ENCODE measurements around the gene GRIK2. TPM values are rescaled to one million over a fixed set of nuclear protein-coding genes. Genes with fewer than 3 reads are reported as not detected.

GRIK2 gene
- total RNA-seq, 1 donor from 2014 or later = not detected

DNA sequence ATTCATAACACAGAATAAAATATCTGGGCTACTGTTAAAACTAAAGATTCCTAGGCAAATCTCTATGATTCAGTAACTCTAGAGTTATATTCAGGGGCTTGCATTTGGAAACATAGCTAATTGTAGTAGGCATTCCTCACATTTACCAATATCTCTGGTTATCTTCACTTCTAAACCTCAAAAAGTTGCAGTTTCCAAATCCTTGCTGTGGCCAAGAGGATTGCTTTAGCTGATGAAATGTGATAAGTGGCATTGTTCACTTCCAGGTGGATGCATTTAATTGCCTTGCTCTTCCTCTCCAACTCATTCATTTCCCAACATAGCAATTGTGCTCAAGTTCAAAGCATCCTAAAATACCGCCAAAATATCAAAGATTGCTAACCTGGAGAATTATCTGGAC lies 246.6 kb downstream of the GRIK2 start:
- Mint-ChIP-seq H3K27me3 (ENCODE audit: low read depth) (no peaks in the 10 kb centered on the region), H3K36me3 (ENCODE audit: low read depth) (no peaks in the 10 kb centered on the region), H3K27ac (no peak overlapping the region), H3K9me3 (no peaks in the 10 kb centered on the region), H3K4me3 (ENCODE audit: low read depth) (no peak overlapping the region), H3K4me1 (ENCODE audit: low read depth) (no peaks in the 10 kb centered on the region)
- intact Hi-C loops (cut with micrococcal nuclease) = no loop called here
- no peak for DNase-seq (ENCODE audit: low spot score)

DNA sequence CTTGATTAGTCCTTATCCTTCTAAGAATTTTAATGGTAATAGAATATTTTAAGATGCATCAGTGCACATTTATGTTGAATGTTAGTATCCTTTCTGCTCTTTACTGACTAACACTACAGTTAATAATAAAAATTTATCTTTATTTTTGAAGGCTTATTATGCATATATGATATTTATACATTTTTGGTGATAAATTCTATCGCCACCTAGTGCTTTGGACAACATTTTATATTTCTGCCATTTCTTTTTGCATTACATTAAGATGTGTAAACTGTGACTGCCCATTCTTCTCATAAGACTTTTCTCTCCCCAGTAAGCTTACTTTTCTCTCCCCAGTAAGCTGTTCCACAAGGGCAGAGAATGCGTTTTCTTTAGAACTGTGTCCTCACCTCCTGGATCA lies 252.3 kb downstream of the GRIK2 start:
- H3K9me3 Mint-ChIP-seq = no peaks in the 10 kb centered on the region
- H3K4me1 Mint-ChIP-seq (ENCODE audit: low read depth) = no peaks in the 10 kb centered on the region
- no peaks in the 10 kb centered on the region for H3K36me3 Mint-ChIP-seq (ENCODE audit: low read depth)
- no peak overlapping the region for H3K27ac Mint-ChIP-seq
- DNase-seq (ENCODE audit: low spot score) = no peak
- no peak overlapping the region for H3K4me3 Mint-ChIP-seq (ENCODE audit: low read depth)
- intact Hi-C loops (cut with micrococcal nuclease) = no loop called here
- H3K27me3 Mint-ChIP-seq (ENCODE audit: low read depth) = no peaks in the 10 kb centered on the region

DNA sequence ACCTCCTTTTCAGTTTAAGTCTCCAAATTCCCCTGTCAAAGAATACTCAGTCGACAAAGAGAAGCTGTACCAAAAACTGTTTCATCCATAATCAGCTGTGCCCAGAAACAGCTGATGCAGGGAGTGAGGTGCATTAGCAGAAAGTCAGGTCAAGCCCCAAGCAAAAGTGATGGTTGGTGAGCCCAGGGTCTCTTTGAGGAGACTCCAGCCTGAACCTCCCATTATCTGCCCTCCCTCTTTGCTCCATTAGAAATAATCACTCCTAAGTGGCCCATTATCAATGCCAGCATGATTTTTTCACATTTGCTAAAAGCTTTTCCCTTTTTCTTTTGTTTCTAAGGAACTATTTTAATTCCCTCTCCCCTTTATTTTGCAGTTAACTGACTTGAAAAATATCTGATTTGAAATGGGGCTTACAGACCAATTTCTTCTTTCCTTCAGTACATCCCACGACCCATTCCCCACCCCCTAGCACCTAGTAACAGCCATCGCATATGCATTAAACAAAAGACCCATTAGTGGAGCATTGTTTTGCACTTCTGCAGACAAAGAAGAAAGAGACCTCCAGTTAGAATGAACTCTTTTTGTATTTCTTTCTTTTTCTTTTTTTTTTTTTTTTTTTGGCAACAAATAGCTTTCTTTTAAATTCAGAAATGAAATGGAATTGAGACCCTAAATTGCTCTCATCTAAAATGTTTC lies 257.0 kb downstream of the GRIK2 start:
- Mint-ChIP-seq H3K9me3 (no peaks in the 10 kb centered on the region), H3K27me3 (ENCODE audit: low read depth) (no peaks in the 10 kb centered on the region), H3K4me3 (ENCODE audit: low read depth) (no peak overlapping the region), H3K36me3 (ENCODE audit: low read depth) (no peaks in the 10 kb centered on the region), H3K27ac (no peak overlapping the region), H3K4me1 (ENCODE audit: low read depth) (no peaks in the 10 kb centered on the region)
- intact Hi-C loops (cut with micrococcal nuclease) = no loop called here
- no peak for DNase-seq (ENCODE audit: low spot score)

DNA sequence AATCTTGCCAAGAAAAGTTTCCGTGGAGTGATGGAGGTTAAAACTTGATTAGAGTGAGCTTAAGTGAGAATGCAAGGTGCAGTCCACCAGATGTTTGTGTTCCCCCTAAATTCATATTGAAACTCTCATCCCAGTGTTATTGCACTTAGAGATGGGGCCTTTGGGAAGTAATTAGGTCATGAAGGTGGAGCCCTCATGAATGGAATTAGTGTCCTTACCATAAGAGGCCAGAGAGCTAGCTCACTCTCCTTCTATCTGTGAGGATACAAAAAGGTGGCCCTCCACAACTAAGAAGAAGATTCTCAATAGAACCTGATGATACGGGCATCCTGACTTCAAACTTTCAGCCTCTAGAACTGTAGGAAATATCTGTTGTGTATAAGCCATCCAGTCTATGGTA lies 258.6 kb downstream of the GRIK2 start:
- DNase-seq (ENCODE audit: low spot score) = no peak
- intact Hi-C loops (cut with micrococcal nuclease) = no loop called here
- H3K9me3 Mint-ChIP-seq = no peaks in the 10 kb centered on the region
- no peak overlapping the region for H3K27ac Mint-ChIP-seq
- H3K27me3 Mint-ChIP-seq (ENCODE audit: low read depth) = no peaks in the 10 kb centered on the region
- no peaks in the 10 kb centered on the region for H3K4me1 Mint-ChIP-seq (ENCODE audit: low read depth)
- H3K36me3 Mint-ChIP-seq (ENCODE audit: low read depth) = no peaks in the 10 kb centered on the region
- H3K4me3 Mint-ChIP-seq (ENCODE audit: low read depth) = no peak overlapping the region

DNA sequence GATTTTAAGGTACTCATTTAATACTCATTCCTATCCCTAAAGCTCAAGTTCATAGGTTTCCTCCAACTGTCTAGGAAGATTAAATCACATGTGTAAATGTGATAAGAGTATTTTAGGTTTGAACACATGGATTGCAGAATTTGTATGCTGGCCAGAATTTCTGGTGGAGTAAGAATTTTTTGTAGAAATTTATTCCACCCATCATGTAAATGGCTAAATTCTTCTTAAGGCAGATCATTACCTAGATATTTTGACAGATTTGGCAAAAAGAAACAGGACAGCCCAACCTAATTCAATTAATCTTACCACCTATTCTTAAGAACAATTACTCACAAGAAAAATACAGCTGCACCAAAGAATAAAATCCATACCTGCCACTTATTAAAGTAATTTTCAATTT lies 261.6 kb downstream of the GRIK2 start:
- no peak for DNase-seq (ENCODE audit: low spot score)
- Mint-ChIP-seq H3K9me3 (peaks cover 9% of the 10 kb centered on the region), H3K27ac (no peak overlapping the region), H3K27me3 (ENCODE audit: low read depth) (no peaks in the 10 kb centered on the region), H3K36me3 (ENCODE audit: low read depth) (no peaks in the 10 kb centered on the region), H3K4me1 (ENCODE audit: low read depth) (no peaks in the 10 kb centered on the region), H3K4me3 (ENCODE audit: low read depth) (no peak overlapping the region)
- intact Hi-C loops (cut with micrococcal nuclease) = no loop called here

DNA sequence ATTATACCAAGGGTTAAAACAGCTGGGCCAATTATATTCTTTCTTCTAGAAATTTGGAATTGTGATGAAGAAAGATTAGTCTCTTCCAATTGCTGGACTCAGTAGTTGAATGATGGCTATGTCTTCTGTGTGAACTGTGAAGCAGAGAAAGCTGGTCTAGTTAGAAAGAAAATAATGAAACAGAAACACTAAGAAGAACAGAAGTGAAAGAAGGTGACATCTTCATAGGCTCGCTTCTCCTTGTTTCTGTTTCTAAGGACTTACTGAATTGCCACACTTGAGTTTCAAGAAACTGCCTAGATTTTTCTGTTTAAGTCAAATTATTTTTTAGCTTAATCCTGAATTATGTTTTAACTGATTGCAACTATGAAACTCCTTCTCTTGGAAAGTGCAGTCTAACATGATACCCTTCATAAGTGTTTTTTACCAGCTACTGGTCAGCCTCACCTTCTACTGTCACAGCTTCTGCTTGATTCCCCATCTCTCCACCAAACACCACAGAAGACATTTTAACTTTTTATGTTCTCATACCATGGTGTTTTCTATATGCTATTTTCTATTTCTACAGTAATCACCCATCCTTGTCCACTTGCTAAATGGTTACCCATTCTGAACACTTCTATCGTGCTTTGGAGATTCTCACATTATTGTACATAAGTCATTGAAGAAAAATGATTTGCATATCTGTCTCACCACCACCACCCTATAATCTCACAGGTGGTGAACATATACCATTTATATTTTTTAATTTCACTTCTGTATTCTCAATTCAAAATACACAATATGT lies 268.8 kb downstream of the GRIK2 start:
- Mint-ChIP-seq H3K36me3 (ENCODE audit: low read depth) (no peaks in the 10 kb centered on the region), H3K9me3 (peaks cover 11% of the 10 kb centered on the region)
- intact Hi-C loops (cut with micrococcal nuclease) = no loop called here

DNA sequence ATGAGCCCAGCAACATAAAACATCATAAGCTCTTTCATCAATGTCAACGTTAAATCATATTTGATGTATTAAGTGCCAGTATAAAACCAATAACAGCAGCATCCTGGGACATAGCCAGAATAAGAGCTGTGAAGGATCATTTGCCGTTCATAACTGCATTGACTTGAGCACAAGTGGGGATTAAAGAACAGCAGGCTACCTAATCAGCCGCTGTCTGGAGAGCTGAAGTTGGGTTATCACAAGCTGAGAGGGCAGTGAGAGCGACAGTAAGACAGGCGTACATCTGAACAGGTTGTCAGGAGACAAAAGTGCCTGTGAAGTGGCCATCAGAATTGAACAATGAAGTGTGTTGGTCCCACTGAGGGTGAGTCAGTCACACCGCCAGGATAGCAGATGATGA lies 269.6 kb downstream of the GRIK2 start:
- Mint-ChIP-seq H3K27me3 (ENCODE audit: low read depth) (no peaks in the 10 kb centered on the region), H3K4me3 (ENCODE audit: low read depth) (no peak overlapping the region), H3K9me3 (peaks cover 11% of the 10 kb centered on the region), H3K27ac (no peak overlapping the region), H3K4me1 (ENCODE audit: low read depth) (no peaks in the 10 kb centered on the region), H3K36me3 (ENCODE audit: low read depth) (no peaks in the 10 kb centered on the region)
- no peak for DNase-seq (ENCODE audit: low spot score)
- intact Hi-C loops (cut with micrococcal nuclease) = no loop called here

More for the DNA sequence above, 268.8 kb downstream of the GRIK2 start:
- Mint-ChIP-seq H3K4me3 (ENCODE audit: low read depth) (no peak overlapping the region), H3K4me1 (ENCODE audit: low read depth) (no peaks in the 10 kb centered on the region), H3K27ac (no peak overlapping the region), H3K27me3 (ENCODE audit: low read depth) (no peaks in the 10 kb centered on the region)
- no peak for DNase-seq (ENCODE audit: low spot score)

DNA sequence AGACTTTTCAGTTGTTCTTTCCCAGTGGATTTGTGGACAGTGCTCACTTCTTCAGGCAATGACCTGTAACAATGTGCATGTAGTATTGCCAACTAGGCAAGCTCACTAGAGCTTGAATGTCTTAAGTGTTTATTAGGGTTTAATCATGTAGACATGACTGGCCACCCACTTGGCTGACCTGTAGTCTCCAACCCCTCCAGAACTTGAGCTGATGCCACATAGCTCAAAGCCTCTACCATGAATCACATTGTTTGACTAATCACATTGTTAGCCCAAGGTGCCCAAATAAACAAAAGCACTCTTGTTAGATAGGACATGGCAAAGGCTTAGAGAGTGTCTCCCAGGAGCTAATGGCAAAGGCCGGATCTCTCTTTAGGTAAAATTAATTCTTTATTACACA lies 272.7 kb downstream of the GRIK2 start:
- H3K36me3 Mint-ChIP-seq (ENCODE audit: low read depth) = no peaks in the 10 kb centered on the region
- no peak for DNase-seq (ENCODE audit: low spot score)
- no peaks in the 10 kb centered on the region for H3K9me3 Mint-ChIP-seq
- intact Hi-C loops (cut with micrococcal nuclease) = no loop called here
- H3K27me3 Mint-ChIP-seq (ENCODE audit: low read depth) = no peaks in the 10 kb centered on the region
- H3K27ac Mint-ChIP-seq = no peak overlapping the region
- no peaks in the 10 kb centered on the region for H3K4me1 Mint-ChIP-seq (ENCODE audit: low read depth)
- no peak overlapping the region for H3K4me3 Mint-ChIP-seq (ENCODE audit: low read depth)

DNA sequence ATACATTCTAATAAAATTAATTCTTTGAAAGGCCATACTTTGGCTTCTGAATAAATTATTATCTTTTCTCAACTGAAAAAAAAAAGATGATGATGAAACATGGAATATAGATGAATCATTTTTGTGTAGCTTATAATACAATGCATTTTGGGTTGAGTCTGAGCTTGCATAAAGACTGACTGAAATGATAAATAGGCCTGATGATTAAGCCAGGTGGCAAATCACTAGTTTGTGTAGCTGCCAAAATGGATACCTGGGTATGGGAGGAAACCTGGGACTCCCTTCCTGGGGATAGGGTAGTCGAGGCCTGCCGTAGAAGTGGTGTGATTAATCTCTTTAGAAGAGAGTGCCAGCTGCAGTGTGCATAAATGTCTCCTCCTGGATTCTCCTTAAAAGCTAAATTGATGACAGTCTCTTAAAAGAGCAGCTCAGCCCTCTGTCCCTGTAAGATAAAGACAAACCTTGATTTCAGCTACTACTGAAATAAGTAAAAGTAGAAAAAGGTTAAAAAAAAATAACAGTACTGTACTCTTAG lies 275.1 kb downstream of the GRIK2 start:
- no peaks in the 10 kb centered on the region for H3K27me3 Mint-ChIP-seq (ENCODE audit: low read depth)
- H3K9me3 Mint-ChIP-seq = no peaks in the 10 kb centered on the region
- H3K4me3 Mint-ChIP-seq (ENCODE audit: low read depth) = no peak overlapping the region
- intact Hi-C loops (cut with micrococcal nuclease) = no loop called here
- DNase-seq (ENCODE audit: low spot score) = no peak
- H3K36me3 Mint-ChIP-seq (ENCODE audit: low read depth) = no peaks in the 10 kb centered on the region
- H3K27ac Mint-ChIP-seq = no peak overlapping the region
- H3K4me1 Mint-ChIP-seq (ENCODE audit: low read depth) = no peaks in the 10 kb centered on the region

DNA sequence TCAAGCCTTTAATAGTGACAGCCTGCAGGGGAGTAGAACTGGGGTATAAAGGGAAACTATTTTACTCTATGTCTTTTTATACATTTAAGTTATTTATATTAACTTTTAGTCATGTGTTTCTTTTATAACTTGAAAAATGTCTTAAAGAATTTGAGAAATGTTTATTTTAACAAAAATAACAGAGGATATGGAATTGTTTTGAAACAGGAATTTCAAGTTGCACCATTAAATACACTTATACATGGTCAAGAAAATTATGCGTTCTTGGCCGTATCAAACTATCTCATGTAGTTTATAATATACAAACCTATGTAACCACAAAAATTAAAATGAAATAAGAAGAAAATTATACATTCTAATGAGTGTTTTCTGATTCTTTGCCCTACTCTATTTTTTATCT lies 282.7 kb downstream of the GRIK2 start:
- no peak overlapping the region for H3K27ac Mint-ChIP-seq
- no peaks in the 10 kb centered on the region for H3K27me3 Mint-ChIP-seq (ENCODE audit: low read depth)
- intact Hi-C loops (cut with micrococcal nuclease) = no loop called here
- no peak for DNase-seq (ENCODE audit: low spot score)
- H3K4me1 Mint-ChIP-seq (ENCODE audit: low read depth) = no peaks in the 10 kb centered on the region
- no peaks in the 10 kb centered on the region for H3K9me3 Mint-ChIP-seq
- H3K36me3 Mint-ChIP-seq (ENCODE audit: low read depth) = no peaks in the 10 kb centered on the region
- no peak overlapping the region for H3K4me3 Mint-ChIP-seq (ENCODE audit: low read depth)

DNA sequence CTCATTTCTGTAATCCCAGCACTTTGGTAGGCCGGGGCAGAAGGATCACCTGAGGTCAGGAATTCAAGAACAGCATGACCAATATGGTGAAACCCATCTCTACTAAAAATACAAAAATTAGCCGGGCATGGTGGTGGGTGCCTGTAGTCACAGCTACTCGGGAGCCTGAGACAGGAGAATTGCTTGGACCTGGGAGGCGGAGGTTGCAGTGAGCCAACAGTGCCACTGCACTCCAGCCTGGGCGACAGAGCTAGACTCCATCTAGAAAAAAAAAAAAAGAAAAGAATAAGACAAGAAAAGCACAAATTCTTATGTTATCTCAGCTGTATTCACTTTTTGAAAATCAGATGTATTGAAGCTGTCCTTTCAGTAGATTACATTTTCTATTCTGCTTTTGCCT lies 289.4 kb downstream of the GRIK2 start:
- no peak overlapping the region for H3K4me3 Mint-ChIP-seq (ENCODE audit: low read depth)
- no peaks in the 10 kb centered on the region for H3K9me3 Mint-ChIP-seq
- H3K36me3 Mint-ChIP-seq (ENCODE audit: low read depth) = no peaks in the 10 kb centered on the region
- no peak for DNase-seq (ENCODE audit: low spot score)
- intact Hi-C loops (cut with micrococcal nuclease) = no loop called here
- no peak overlapping the region for H3K27ac Mint-ChIP-seq
- no peaks in the 10 kb centered on the region for H3K27me3 Mint-ChIP-seq (ENCODE audit: low read depth)
- H3K4me1 Mint-ChIP-seq (ENCODE audit: low read depth) = no peaks in the 10 kb centered on the region

DNA sequence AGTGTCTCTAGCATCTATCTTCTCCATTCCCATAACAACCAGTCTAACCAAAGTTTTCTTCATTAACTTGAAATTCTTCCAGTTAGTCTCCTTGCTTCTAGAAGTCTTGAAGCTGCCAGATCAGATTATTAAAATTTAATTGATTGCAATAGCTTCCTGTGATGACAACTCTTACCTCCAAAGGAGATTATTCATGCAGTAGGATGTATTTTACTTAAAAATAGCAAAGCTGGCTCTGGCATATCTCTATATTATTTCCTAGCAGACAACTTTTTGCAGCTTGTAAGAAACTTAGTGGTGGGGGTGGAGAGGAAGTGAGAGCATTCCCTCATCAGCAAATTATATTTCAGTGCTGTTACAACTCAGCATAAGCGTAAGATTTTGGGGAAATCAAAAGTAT lies 290.4 kb downstream of the GRIK2 start:
- no peak overlapping the region for H3K27ac Mint-ChIP-seq
- H3K27me3 Mint-ChIP-seq (ENCODE audit: low read depth) = no peaks in the 10 kb centered on the region
- no peak for DNase-seq (ENCODE audit: low spot score)
- no peak overlapping the region for H3K4me3 Mint-ChIP-seq (ENCODE audit: low read depth)
- intact Hi-C loops (cut with micrococcal nuclease) = no loop called here
- no peaks in the 10 kb centered on the region for H3K36me3 Mint-ChIP-seq (ENCODE audit: low read depth)
- no peaks in the 10 kb centered on the region for H3K9me3 Mint-ChIP-seq
- H3K4me1 Mint-ChIP-seq (ENCODE audit: low read depth) = no peaks in the 10 kb centered on the region

DNA sequence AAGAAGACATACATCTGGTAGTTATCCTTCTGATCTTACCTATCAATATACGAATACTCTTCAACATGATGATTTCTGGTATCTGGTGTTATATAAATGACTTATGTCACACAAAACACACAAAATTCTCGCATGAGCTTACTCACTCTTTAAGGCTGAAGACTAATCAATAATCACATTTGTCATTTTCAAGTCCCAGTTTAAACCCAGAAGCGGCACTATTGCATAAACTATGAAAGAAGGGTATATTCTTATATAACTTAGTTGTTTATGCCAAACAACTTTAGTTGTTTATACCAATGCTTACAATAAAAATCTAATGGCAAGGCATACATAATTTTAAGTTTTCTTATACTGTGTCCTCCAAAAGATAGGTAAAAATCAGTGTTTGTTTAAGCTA lies 293.1 kb downstream of the GRIK2 start:
- no peaks in the 10 kb centered on the region for H3K36me3 Mint-ChIP-seq (ENCODE audit: low read depth)

More for the DNA sequence above, 293.1 kb downstream of the GRIK2 start:
- Mint-ChIP-seq H3K9me3 (no peaks in the 10 kb centered on the region), H3K27me3 (ENCODE audit: low read depth) (no peaks in the 10 kb centered on the region), H3K4me1 (ENCODE audit: low read depth) (no peaks in the 10 kb centered on the region), H3K4me3 (ENCODE audit: low read depth) (no peak overlapping the region), H3K27ac (no peak overlapping the region)
- intact Hi-C loops (cut with micrococcal nuclease) = no loop called here
- DNase-seq (ENCODE audit: low spot score) = no peak

All from activated T-helper 2 cell treated with anti-CD3 and anti-CD28 coated beads, Interferon-gamma antibody, Interleukin-2, Interleukin-4, amounts not matched to agents 10 μg/mL and 5 μg/mL and 100 μg/mL, durations not matched to agents 14 hours and 24 hours and 36 hours (primary cell).